Neuron (in vitro differentiated cells): ENCODE results near the gene PLEKHJ1.

Experiments
- H2AFZ ChIP-seq: one replicate; pipeline ENCODE4 v1.6.1; 2013; ENCODE audit warnings: low read depth, mild to moderate bottlenecking, inconsistent platforms, low read length, moderate library complexity
- H3K27me3 ChIP-seq: one replicate; pipeline ENCODE4 v1.6.1; 2013; ENCODE audit warnings: low read length; ENCODE audit not compliant: insufficient read depth
- H3K36me3 ChIP-seq: one replicate; pipeline ENCODE4 v1.6.1; 2013; ENCODE audit warnings: low read length; ENCODE audit not compliant: insufficient read depth
- H3K4me1 ChIP-seq: one replicate; pipeline ENCODE4 v1.6.1; 2013; ENCODE audit warnings: low read length; ENCODE audit not compliant: insufficient read depth
- H3K4me3 ChIP-seq: 2 replicates; pipeline ENCODE4 v1.5.1; 2013; ENCODE audit warnings: mild to moderate bottlenecking, low read length, moderate library complexity
- H3K9me3 ChIP-seq: one replicate; pipeline ENCODE4 v1.6.1; 2013; ENCODE audit warnings: low read length

The PLEKHJ1 gene

GRCh38 chr19:2242092-2242537 is 6.0 kb upstream of the PLEKHJ1 start:
- no peaks in the 10 kb centered on the region for H3K27me3 ChIP-seq
- H3K4me3 ChIP-seq = no peak overlapping the region
- peaks cover 43% of the 10 kb centered on the region for H3K4me1 ChIP-seq
- peaks cover 56% of the 10 kb centered on the region for H3K36me3 ChIP-seq
- H2AFZ ChIP-seq = no peak overlapping the region
- H3K9me3 ChIP-seq = no peaks in the 10 kb centered on the region

DNA sequence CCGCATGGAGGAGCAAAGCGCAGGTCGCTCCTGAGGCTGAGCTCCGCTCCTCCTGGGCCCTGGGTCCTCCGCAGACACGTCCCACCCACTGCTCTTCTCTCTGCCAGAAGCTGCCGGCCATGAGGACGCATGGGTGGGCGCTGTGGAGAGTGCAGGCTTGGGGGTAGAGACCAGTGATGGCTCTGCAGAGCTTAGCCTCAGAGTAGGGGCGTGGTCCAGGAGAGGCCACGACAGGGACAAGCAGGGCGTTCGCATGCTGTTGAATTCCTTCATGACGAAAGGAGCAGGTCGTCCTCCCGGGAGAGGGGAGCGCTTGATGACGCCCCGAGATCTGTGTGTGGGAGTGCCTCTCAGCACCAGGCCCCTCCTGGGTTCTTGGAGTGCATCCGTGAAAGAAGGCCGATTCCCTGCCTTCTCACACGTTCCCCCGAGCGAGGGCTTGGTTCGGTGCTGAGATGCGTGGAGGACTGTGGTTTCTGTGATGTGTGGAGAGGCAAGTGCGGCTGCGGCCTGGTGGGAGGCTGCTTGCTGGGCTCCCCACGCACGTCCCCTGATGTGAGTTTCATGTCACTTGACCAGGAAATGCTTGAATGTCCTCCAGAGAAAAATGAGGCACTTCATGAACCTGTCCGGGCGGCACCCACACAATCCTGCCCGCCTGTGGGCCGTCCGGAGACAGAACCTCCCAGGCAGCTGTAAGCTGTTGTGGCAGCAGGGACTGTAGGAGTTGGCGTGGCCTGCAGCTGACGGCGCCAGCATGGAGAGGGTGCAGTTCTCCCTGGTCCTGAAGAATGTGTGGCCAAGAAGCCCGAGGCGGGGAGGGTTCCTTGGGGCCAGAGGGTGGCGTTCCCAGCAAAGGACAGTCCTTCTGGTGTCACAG is 5.0 kb upstream of the PLEKHJ1 start:
- Histone ChIP-seq H3K9me3 (no peaks in the 10 kb centered on the region), H2AFZ (no peak overlapping the region), H3K27me3 (no peaks in the 10 kb centered on the region), H3K4me3 (no peak overlapping the region), H3K4me1 (peaks cover 45% of the 10 kb centered on the region), H3K36me3 (peaks cover 46% of the 10 kb centered on the region)

DNA sequence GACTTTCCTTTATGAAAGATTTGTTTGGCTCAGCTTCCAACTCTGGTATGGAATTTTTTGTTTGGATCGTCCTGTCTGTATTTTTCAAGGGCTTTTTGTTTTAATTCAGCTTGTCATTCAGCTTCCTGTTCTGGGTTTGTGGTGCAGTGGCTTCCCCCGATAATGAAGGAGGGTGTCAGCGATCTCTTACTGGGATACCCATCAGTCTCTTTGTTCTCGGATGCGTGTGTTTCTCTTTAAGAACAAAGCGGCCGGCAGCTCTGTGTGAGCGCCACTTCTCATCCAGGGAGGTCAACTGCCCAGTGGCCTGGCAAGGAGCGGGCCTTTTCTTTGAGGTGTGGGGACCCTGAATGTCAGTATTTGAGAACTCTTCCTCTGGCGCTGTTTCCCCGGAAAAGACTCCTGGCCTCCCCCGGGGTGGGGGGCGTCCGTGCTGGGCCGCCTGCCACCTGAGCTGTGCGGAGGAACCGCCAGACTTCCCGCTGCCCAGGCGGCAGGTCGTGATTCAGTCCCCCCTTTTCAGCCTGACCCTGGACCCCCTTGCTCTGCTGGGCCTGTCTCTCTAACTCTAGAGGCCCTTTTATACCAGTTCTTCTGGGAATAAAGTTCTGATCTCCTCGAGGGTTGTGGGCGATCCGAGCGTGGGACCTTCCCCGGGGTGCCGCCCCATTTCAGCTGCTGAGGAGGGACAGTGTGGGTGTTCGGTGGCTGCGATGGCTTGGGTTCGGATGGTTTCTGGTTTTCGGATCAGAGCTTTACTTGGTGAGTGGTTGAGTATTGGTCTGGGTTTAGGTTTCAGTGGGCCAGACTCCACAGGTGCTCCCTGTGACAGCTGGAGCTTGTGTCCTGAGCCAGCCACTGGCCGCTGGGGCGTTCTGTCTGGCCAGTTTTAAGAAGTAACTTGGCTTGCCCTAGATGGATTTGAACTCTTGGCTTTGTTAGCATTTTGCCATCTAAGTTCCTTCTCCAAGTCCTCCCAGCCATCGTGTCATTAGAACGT is 3.9 kb upstream of the PLEKHJ1 start:
- Histone ChIP-seq H2AFZ (no peak overlapping the region), H3K36me3 (peaks cover 36% of the 10 kb centered on the region)

DNA sequence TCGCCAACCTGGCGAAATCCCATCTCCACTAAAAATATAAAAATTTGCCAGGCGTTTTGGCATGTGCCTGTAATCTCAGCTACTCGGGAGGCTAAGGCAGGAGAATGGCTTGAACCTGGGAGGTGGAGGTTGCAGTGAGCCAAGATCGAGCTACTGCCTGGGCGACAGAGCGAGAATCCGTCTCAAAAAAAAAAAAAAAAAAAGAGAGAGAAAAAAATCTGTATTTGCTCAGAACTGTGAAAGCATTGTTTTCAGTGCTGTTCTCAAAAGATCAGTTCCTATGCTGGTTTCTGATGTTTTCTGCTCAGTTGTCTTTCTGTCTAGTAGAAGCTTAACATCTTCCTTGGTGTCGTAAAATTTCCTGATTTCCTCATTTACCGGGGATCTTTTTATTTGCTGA is 3.0 kb upstream of the PLEKHJ1 start:
- Histone ChIP-seq H2AFZ (no peak overlapping the region), H3K4me3 (peak overlapping the region; percentile 50), H3K36me3 (peaks cover 28% of the 10 kb centered on the region), H3K4me1 (peaks cover 52% of the 10 kb centered on the region), H3K9me3 (no peaks in the 10 kb centered on the region), H3K27me3 (no peaks in the 10 kb centered on the region)

More for the DNA sequence above, 3.9 kb upstream of the PLEKHJ1 start:
- peaks cover 48% of the 10 kb centered on the region for H3K4me1 ChIP-seq
- H3K27me3 ChIP-seq = no peaks in the 10 kb centered on the region
- H3K9me3 ChIP-seq = no peaks in the 10 kb centered on the region
- H3K4me3 ChIP-seq = peak overlapping the region; percentile 50

DNA sequence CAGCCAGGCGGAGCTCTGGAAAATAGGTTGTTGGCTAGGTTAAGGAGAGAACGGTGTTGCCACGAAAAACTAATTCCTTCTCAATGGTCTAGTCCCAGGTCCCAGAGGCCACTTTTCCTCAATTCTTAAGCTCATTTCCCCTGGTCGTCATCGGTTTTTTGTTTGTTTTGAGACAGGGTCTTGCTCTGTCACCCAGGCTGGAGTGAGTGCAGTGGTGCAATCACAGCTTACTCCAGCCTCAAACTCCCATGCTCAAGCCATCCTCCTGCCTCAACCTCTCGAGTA is 1.7 kb upstream of the PLEKHJ1 start:
- H3K4me1 ChIP-seq = peaks cover 54% of the 10 kb centered on the region
- H3K36me3 ChIP-seq = peaks cover 28% of the 10 kb centered on the region
- H3K9me3 ChIP-seq = no peaks in the 10 kb centered on the region
- H2AFZ ChIP-seq = no peak overlapping the region
- H3K4me3 ChIP-seq = peak overlapping the region; percentile 50
- no peaks in the 10 kb centered on the region for H3K27me3 ChIP-seq

- H3K9me3 ChIP-seq = no peaks in the 10 kb centered on the region
- peaks cover 54% of the 10 kb centered on the region for H3K4me1 ChIP-seq
- H3K36me3 ChIP-seq = peaks cover 28% of the 10 kb centered on the region
These were observed 1.1 kb upstream of the PLEKHJ1 start for GRCh38 chr19:2237051-2237868.

GRCh38 chr19:2236064-2236313 is 140 bp downstream of the PLEKHJ1 start:
- no peaks in the 10 kb centered on the region for H3K9me3 ChIP-seq
- H3K4me3 ChIP-seq = peak overlapping the region; percentile 50
- peaks cover 48% of the 10 kb centered on the region for H3K4me1 ChIP-seq
- H3K27me3 ChIP-seq = no peaks in the 10 kb centered on the region
- peaks cover 30% of the 10 kb centered on the region for H3K36me3 ChIP-seq
- no peak overlapping the region for H2AFZ ChIP-seq

More at GRCh38 chr19:2237051-2237868, 1.1 kb upstream of the PLEKHJ1 start:
- Histone ChIP-seq H3K4me3 (peak overlapping the region; percentile 50), H2AFZ (no peak overlapping the region), H3K27me3 (no peaks in the 10 kb centered on the region)

DNA sequence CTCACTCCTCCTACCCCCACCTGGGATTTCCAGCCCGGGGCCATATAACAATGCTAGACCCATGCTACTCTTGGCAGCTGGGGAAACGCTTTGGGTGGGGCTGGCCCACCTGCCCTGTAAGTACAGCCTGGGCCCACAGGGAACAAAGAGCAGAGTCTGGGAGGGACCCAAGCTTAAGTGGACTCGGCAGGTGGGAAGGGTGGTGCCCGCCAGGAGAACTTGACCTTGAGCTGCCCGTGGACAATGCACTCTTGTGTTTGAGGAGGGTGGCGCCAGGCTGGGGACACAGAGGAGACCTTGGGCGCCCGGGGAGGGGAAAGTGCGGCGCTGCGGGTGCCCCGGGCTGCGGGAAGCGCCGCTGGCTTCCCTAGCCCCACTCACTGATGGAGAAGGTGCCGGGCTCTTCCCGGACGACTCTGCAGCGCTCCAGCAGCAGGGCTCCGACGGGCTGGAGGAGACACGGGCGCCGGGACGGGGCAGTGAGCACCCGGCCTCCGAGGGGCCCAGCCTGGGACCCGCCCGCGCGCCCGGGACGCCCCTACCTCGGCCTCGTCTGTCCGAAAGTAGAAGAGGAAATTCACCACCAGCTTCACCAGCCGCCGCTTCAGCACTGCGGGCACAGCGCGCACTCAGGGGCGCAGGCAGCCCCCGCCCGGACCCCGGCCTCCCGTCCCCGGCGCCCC is 607 bp downstream of the PLEKHJ1 start:
- no peaks in the 10 kb centered on the region for H3K27me3 ChIP-seq
- peaks cover 43% of the 10 kb centered on the region for H3K4me1 ChIP-seq
- no peak overlapping the region for H2AFZ ChIP-seq
- peak overlapping the region; percentile 50 for H3K4me3 ChIP-seq
- no peaks in the 10 kb centered on the region for H3K9me3 ChIP-seq
- H3K36me3 ChIP-seq = peaks cover 34% of the 10 kb centered on the region

GRCh38 chr19:2234996-2235380 is 1.1 kb downstream of the PLEKHJ1 start:
- Histone ChIP-seq H3K27me3 (no peaks in the 10 kb centered on the region), H3K36me3 (peaks cover 39% of the 10 kb centered on the region), H3K4me1 (peaks cover 38% of the 10 kb centered on the region), H2AFZ (no peak overlapping the region), H3K9me3 (no peaks in the 10 kb centered on the region), H3K4me3 (peak overlapping the region; percentile 50)

- Histone ChIP-seq H3K27me3 (no peaks in the 10 kb centered on the region), H2AFZ (no peak overlapping the region), H3K4me3 (no peak overlapping the region), H3K36me3 (peaks cover 50% of the 10 kb centered on the region), H3K4me1 (peaks cover 28% of the 10 kb centered on the region), H3K9me3 (no peaks in the 10 kb centered on the region)
These were observed 2.4 kb downstream of the PLEKHJ1 start for GRCh38 chr19:2233601-2234280.

DNA sequence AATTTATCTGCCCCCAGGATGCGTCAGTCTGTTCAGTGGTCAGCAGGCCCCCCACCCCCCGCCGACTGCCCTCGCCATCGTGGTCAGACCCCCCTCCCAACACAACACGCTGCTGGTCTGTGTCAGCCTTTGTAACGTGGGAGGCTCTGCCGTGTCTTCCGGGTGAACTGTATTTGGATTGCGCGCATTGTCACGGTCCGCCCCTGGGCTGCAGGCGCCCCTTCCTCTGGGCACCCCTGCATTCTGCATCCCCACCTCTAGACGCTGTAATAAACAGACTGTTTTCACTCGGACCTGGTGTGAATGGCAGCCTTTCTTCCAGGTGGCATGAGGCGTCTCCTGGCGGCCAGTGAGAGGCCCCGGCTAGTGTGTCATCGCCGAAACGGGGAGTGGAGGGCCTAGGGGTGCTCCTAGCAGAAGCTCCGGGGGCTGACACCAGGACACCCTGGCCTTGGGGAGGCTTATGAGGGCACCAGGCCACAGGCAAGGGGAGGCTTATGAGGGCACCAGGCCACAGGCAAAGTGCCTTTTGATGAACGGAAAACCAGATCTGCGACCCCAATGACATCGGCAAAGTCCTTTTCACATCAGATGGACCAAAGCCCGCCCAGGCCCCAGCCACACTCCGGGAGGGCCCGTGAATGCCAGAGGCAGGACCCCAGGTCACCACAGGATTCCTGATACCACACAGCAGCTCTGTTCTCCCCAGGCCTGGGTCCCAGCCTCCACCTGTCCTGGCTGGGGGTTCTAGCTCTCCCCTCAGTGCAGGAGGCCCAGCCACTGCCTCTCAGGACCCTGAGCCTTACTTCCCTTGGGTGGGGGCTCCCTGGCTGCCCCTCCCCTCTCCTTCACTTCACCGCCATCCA is 3.6 kb downstream of the PLEKHJ1 start:
- Histone ChIP-seq H3K4me3 (no peak overlapping the region), H3K27me3 (no peaks in the 10 kb centered on the region), H3K9me3 (no peaks in the 10 kb centered on the region), H3K4me1 (peaks cover 16% of the 10 kb centered on the region), H3K36me3 (peaks cover 51% of the 10 kb centered on the region), H2AFZ (no peak overlapping the region)
